Ascending aorta (tissue), 2 donors: ENCODE measurements around the gene APP. TPM values are rescaled to one million over a fixed set of nuclear protein-coding genes. Genes with fewer than 3 reads are reported as not detected.

Experiments
- DNase-seq, 2 donors: peaks; one replicate each; pipeline ENCODE4 v3.0.0-alpha.2; 2019; ENCODE audit warnings: low spot score in 2 of 2
- H3K27ac ChIP-seq, 2 donors: fragments of 200-600 bp; sonication (generic); one replicate each; pipeline ENCODE4 v1.5.1; 2016 to 2017; ENCODE audit warnings: mild to moderate bottlenecking in 1 of 2
- H3K27me3 ChIP-seq: fragments of 200-600 bp; sonication (generic); one replicate; pipeline ENCODE4 v1.5.1; 2017
- H3K36me3 ChIP-seq, 2 donors: fragments of 200-600 bp; sonication (generic); one replicate each; pipeline ENCODE4 v1.5.1; 2016
- H3K4me1 ChIP-seq, 2 donors: fragments of 200-600 bp; sonication (generic); one replicate each; pipeline ENCODE4 v1.5.1; 2016 to 2017; ENCODE audit warnings: mild to moderate bottlenecking in 1 of 2
- H3K4me3 ChIP-seq, 2 donors: fragments of 200-600 bp; sonication (generic); one replicate each; pipeline ENCODE4 v1.5.1; 2016 to 2017; ENCODE audit warnings: mild to moderate bottlenecking in 1 of 2
- H3K9me3 ChIP-seq, 2 donors: fragments of 200-600 bp; sonication (generic); one replicate each; pipeline ENCODE4 v1.5.1; 2016
- intact Hi-C: fragments of 100-400 bp; cut with DNase I; formaldehyde crosslinking; loops from one replicate; pipeline ENCODE4 v1.15.1; 2023
- total RNA-seq: library from RNA; depleted of rRNA; stranded (reverse); fragments of >200 nt; gene quantifications from one replicate; pipeline ENCODE4 v1.1.0, GENCODE V29; 2016
- TF ChIP-seq, protein P1 (sequence below), 3 experiments: fragments of 200-600 bp in 2 of 3; fragments of 450-650 bp in 1 of 3; sonication (generic) in 2 of 3; IDR thresholded peaks; one replicate each; pipeline ENCODE4 v1.5.1; 2016 to 2019; ENCODE audit warnings: antibody characterized with exemption in 3 of 3, mild to moderate bottlenecking in 1 of 3, moderate library complexity in 1 of 3

Gene APP
- total RNA-seq, 1 donor from 2014 or later = 350 TPM

GRCh38 chr21:25890001-25890400, 280.6 kb downstream of the APP start:
- intact Hi-C loops = no loop called here
- TF ChIP-seq, protein P1, sequence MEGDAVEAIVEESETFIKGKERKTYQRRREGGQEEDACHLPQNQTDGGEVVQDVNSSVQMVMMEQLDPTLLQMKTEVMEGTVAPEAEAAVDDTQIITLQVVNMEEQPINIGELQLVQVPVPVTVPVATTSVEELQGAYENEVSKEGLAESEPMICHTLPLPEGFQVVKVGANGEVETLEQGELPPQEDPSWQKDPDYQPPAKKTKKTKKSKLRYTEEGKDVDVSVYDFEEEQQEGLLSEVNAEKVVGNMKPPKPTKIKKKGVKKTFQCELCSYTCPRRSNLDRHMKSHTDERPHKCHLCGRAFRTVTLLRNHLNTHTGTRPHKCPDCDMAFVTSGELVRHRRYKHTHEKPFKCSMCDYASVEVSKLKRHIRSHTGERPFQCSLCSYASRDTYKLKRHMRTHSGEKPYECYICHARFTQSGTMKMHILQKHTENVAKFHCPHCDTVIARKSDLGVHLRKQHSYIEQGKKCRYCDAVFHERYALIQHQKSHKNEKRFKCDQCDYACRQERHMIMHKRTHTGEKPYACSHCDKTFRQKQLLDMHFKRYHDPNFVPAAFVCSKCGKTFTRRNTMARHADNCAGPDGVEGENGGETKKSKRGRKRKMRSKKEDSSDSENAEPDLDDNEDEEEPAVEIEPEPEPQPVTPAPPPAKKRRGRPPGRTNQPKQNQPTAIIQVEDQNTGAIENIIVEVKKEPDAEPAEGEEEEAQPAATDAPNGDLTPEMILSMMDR (IDR thresholded peaks at IDR 0.05) = no peak
- peaks cover 11 to 33% of the 10 kb centered on the region in 2 donors for H3K36me3 ChIP-seq

DNA sequence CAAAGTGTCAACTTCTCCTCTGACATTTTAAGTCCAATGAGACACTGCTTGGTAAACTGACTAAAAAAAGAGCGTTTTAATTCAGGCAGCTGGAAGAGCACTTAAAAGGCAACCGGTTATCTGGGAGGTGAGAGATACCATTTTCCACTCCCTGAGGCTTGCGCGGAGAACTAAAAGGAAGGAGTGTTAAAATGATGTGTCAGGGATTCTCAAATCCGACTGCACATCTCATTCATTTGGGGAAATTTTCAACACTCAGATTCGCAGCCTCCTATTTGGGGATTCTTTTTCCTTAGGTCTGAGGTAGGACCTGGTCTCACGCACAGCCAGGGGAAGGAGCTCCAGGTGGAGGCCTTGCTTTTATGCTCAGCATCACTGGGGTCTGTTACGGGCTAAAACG, 281.9 kb downstream of the APP start:
- Histone ChIP-seq H3K36me3 (peaks cover 6 to 27% of the 10 kb centered on the region in 2 donors), H3K27ac (no peak overlapping the region), H3K9me3 (no peaks in the 10 kb centered on the region), H3K4me3 (no peak overlapping the region), H3K27me3 (no peaks in the 10 kb centered on the region), H3K4me1 (no peaks in the 10 kb centered on the region)
- DNase-seq = no peak
- intact Hi-C loops = no loop called here
- TF ChIP-seq, protein P1 (IDR thresholded peaks at IDR 0.05) = no peak

More at GRCh38 chr21:25890001-25890400, 280.6 kb downstream of the APP start:
- H3K27ac ChIP-seq = no peak overlapping the region
- H3K9me3 ChIP-seq = no peaks in the 10 kb centered on the region
- no peaks in the 10 kb centered on the region for H3K27me3 ChIP-seq
- no peaks in the 10 kb centered on the region for H3K4me1 ChIP-seq
- H3K4me3 ChIP-seq = no peak overlapping the region
- DNase-seq = no peak

- H3K9me3 ChIP-seq = no peaks in the 10 kb centered on the region
- H3K4me1 ChIP-seq = no peaks in the 10 kb centered on the region
- DNase-seq = no peak
- intact Hi-C loops = no loop called here
- H3K27ac ChIP-seq = no peak overlapping the region
- TF ChIP-seq, protein P1 (IDR thresholded peaks at IDR 0.05) = no peak
- peaks cover 5 to 24% of the 10 kb centered on the region in 2 donors for H3K36me3 ChIP-seq
- no peak overlapping the region for H3K4me3 ChIP-seq
- no peaks in the 10 kb centered on the region for H3K27me3 ChIP-seq
Measured at GRCh38 chr21:25887646-25888306, 282.8 kb downstream of the APP start.

GRCh38 chr21:25887166-25887565, 283.4 kb downstream of the APP start:
- no peaks in the 10 kb centered on the region for H3K27me3 ChIP-seq
- no peaks in the 10 kb centered on the region for H3K9me3 ChIP-seq
- H3K36me3 ChIP-seq = peaks cover 5 to 22% of the 10 kb centered on the region in 2 donors
- TF ChIP-seq, protein P1 (IDR thresholded peaks at IDR 0.05) = no peak
- DNase-seq = no peak
- intact Hi-C loops = no loop called here
- no peak overlapping the region for H3K27ac ChIP-seq
- H3K4me3 ChIP-seq = no peak overlapping the region
- no peaks in the 10 kb centered on the region for H3K4me1 ChIP-seq

- TF ChIP-seq, protein P1 (IDR thresholded peaks at IDR 0.05) = no peak
- Histone ChIP-seq H3K9me3 (no peaks in the 10 kb centered on the region), H3K36me3 (peaks cover 11 to 20% of the 10 kb centered on the region in 2 donors), H3K4me3 (no peak overlapping the region), H3K27me3 (no peaks in the 10 kb centered on the region), H3K27ac (no peak overlapping the region), H3K4me1 (no peaks in the 10 kb centered on the region)
- intact Hi-C loops = no loop called here
- DNase-seq = no peak
Measured at GRCh38 chr21:25885880-25886279, 284.7 kb downstream of the APP start.
